ENCODE results near the gene SIGLEC11.

DNA sequence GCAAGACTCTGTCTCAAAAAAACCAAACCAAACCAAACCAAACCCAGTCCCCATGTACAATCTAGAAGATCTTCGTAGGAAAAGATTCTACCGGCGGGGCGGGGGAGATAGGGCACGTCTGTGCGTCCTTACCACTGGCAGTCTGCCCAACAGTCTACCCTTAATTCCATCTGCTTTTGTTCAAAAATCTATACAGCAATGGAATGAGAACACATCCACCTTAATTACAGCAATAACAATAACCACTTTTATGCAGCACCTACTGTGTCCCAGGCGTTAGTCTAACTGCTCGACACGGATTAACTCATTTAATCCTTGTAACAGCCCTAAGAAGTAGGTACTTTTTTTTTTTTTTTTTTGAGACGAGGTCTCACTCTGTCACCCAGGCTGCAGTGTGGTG is 34.5 kb downstream of the SIGLEC11 start:
- TF ChIP-seq POLR2A (IDR thresholded peaks at IDR 0.05; ENCODE audit: low read length) (no peak), GATA1 (IDR thresholded peaks at IDR 0.05; ENCODE audit: low read depth, low read length) (no peak)
